Stimulated activated CD8-positive, alpha-beta memory T cell treated with anti-CD3 and anti-CD28 coated beads, Interleukin-7, amount 100 ng/mL, for 1 hour (primary cell): ENCODE results near the gene SAG.
"Not testable (repeated sequence)": the region's sequence is repeated elsewhere in the genome, so short reads cannot be mapped to it uniquely, and the experiment has no call there.

Source experiments
- DNase-seq, 2 donors: peaks; one replicate each; pipeline ENCODE4 v3.0.0-alpha.2; 2020; ENCODE audit warnings: low read depth in 2 of 2

The SAG gene

GRCh38 chr2:233355916-233356315 lies 48.3 kb downstream of the SAG start:
- DNase-seq, result no peak

DNA sequence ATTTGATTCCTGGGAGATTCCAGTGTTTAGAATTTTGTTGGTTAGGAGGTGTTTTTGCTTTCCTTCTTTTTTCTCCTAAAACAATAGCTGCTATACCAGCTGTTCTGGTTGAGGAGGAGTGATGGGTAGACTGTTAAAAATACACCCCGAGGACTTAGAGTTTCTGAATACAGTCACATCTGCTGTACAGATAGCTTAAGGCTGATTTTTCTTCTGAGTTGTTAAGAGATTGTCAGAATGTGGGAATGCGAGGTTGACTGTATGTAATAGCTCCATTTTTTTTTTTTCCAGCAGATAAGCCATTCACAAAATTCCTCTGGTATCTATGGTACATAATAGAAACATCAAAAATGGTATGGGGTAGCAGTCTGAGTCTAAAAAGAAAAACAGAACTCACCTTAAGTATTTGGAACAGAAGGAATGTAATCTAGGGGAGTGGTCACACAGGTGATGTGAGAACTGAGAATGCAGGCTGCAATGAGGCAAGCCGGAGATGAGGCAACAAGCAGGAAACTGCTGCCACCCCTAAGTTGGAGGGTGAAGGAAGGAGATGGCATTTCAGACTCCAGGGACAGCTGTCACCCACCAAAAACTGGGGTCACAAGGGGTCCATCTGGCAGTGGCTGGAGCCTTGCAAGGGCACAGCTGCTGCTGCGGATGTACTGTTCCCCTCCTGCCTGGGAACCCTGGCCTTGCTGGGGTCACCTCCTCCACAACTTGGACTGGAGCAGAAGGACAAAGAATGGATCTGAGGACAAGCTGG lies 49.1 kb downstream of the SAG start:
- DNase-seq, result no peak

DNA sequence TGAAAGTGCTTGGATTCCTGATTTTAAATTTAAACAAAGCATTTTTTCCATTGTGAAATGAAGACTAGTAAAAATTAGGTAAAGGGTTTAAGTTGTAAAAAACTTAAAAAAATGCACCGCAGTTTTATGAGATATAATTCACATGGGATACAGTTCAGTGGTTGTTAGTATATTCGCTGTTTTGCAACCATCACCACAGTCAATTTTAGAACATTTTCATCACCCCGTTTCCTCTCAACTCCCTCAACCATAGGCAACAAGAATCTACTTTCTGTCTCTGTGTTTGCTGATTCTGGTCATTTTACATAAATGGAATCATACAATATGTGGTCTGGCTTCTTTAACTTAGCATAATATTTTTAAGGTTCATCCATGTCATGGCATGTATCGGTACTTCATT lies 50.7 kb downstream of the SAG start:
- DNase-seq, result no peak

DNA sequence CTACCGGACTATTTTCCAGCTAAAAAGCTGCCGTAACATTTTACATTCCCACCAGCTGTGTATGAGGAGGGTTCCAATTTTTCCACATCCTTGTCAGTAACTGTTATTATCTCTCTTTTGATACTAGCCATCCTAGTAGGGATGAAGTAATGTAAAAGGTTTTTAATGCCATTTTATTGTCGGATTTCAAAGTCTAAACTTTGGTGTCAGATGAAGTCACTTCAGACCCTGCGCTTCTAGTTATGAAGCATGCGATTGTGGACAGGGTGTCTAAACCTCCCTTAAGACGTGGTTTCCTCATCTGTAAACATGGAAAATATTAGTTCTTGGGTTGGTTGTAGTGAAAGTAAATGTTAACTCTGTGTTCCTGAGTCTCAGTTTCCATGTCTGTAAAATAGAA lies 51.3 kb downstream of the SAG start:
- no peak for DNase-seq

GRCh38 chr2:233359823-233360222 lies 52.2 kb downstream of the SAG start:
- no peak for DNase-seq

DNA sequence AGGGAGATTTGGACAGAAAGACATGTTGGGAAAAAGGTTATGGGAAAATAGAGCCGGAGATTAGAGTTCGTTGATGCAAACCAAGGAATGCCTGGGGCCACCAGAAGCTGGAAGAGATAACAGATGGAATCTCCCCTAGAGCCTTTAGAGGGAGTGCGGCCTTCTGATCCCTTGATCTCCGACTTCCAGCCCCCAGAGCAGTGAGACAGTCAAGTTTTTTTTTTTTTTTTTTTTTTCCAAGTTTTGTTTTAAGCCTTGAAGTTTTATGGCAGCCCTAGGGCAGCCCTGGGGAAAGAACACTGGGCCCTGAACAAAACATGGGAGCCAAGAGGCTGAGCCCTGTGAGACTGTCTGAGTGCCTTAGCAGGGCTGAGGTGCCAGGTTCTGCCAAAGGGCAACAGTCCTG lies 53.2 kb downstream of the SAG start:
- no peak for DNase-seq

- no peak for DNase-seq
Observed at GRCh38 chr2:233361297-233361696, 53.7 kb downstream of the SAG start.

DNA sequence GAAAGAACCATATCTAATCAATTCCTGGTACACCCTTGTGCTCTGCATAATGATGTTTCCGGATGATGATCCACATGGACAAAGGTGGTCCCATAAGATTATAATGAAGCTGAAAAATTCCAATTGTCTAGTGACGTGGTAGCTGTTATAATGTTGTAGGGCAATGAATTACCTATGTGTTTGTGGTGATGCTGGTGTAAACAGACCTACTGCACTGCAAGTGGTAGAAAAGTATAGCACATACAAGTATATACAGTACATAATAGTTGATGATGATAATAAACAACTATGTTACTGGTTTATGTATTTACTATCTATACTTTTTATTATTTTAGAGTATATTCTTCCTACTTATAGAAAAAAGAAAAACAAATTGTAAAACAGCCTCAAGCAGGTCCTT lies 55.1 kb downstream of the SAG start:
- DNase-seq, result no peak

DNA sequence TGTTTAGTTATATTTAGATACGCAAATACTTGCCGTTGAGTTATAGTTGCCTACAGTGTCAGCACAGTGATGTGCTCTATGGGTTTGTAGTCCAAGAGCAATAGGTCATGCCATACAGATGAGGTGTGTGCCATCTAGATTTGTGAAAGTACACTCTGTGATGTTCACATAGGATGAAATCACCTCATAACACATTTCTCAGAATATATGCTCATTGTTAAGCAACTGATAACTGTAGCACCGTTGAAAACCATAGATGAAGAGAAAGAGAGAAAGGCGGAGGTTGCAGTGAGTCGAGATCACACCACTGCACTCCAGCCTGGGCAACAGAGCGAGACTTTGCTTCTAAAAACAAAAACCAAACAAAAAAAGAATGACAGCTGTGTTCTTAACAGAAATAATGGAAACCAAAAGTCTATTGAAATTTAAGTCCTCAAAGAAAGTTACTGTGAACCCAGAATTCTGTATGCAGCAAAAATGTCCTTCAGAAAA lies 56.2 kb downstream of the SAG start:
- DNase-seq, result no peak

GRCh38 chr2:233365861-233366520 lies 58.4 kb downstream of the SAG start:
- no peak for DNase-seq

GRCh38 chr2:233367586-233367985 lies 60.0 kb downstream of the SAG start:
- no peak for DNase-seq

DNA sequence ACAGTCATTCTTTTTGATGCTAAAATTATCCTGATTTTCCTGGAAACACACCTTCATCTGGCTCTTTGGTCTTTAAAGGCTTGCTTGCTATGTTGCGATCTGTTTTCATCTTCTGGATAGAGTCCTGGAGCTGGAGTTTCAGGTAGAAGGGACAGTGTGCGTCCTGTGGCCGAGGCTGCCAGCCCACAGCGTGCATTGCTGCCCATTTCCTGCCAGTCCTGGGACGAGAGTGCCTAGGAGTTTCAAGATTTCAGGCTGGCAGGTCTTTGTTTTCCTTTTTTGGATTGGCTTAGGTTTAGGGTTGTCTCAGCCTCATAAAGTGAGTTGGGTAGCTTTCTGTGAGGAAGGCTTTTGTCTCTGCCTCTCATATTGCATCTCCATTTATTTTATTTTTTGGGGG lies 61.1 kb downstream of the SAG start:
- DNase-seq, result no peak

DNA sequence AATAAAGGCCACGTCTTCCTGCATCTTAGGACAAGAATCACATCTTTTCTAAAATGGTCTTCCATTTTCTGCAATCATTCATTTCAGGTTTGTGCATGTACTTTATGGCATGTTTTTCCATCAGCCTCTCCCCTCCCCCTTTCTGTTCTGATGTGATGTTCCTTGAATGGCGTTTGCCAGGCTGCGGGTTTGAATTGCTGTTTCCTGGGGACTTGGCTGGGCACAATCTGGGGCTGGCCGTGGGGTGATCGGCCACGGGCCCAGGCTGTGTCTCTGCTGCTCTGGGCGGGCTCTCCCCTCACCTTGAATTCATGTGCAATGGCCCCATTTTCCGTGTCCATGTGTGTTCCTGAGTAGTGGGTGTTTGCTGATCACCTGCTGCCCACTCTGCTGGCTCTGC lies 61.8 kb downstream of the SAG start:
- DNase-seq, result no peak

- no peak for DNase-seq
Observed at GRCh38 chr2:233369897-233370685, 62.5 kb downstream of the SAG start.

DNA sequence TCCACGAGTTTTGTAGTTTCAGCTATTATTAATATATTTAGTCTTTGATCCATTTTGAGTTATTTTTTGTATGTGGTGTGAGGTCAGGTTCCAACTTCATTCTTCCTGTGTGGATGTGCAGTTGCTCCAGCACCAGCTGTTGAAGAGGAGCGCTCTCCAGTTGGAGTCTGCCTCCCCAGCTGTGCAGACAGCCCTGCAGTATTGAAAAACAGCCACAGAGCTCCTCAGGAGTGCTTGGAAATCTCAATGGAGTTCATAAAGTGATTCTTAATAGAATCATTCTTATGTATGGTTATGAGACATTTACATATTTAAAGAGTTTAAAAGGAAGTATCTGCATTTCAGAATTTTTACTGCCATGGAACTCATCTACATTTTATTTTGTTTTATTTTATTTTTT lies 64.0 kb downstream of the SAG start:
- no peak for DNase-seq

DNA sequence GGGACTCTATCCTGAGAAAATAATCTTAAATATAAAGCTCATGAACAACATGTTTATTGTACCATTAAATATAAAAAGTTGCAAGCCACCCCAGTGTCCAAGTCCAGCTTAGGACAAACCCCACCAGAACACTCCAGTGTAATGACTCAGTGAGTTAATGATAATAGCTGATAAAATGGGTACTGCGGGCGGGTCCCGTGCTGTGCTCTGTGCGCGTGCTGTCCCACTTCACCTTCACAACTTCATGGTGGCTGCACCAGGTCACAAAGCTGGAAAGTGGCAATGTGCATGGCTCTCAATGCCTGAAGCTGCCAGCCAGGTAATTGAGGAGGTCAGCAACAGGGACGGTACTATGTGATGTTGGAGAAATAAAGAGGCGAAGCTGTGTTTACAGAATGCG lies 65.2 kb downstream of the SAG start:
- DNase-seq, result no peak

DNA sequence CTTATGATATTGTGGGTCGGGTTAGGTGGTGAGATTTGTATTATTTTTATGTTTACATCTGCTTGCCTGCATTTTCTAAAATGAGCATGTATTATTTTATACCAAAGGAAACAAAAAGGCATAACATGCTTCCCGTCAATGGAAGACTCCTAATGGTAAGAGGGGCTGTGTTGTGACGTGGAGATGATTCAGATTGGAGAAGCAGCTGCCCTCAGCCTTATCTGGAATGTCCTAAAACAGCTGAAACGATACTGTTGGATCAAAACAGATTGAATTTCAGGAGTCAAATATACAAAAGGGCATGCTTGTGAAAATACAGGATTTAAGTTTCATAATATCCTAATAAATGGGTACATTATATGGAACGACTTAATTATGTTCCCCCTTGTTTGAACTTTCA lies 65.7 kb downstream of the SAG start:
- DNase-seq, result no peak

DNA sequence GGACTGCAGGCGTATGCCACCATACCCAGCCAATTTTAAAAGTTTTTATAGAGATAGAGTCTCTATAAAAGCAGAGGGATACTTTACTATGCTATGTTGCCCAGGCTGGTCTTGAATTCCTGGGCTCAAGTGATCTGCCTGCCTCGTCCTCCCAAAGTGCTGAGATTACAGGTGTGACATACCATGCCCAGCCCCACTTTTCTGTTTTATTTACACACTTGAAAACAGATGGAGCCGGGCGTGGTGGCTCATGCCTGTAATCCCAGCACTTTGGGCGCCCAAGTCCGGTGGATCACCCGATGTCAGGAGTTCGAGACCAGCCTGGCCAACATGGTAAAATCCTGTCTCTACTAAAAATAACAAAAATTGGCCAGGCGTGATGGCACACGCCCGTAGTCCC lies 67.2 kb downstream of the SAG start:
- not testable (repeated sequence) for DNase-seq

DNA sequence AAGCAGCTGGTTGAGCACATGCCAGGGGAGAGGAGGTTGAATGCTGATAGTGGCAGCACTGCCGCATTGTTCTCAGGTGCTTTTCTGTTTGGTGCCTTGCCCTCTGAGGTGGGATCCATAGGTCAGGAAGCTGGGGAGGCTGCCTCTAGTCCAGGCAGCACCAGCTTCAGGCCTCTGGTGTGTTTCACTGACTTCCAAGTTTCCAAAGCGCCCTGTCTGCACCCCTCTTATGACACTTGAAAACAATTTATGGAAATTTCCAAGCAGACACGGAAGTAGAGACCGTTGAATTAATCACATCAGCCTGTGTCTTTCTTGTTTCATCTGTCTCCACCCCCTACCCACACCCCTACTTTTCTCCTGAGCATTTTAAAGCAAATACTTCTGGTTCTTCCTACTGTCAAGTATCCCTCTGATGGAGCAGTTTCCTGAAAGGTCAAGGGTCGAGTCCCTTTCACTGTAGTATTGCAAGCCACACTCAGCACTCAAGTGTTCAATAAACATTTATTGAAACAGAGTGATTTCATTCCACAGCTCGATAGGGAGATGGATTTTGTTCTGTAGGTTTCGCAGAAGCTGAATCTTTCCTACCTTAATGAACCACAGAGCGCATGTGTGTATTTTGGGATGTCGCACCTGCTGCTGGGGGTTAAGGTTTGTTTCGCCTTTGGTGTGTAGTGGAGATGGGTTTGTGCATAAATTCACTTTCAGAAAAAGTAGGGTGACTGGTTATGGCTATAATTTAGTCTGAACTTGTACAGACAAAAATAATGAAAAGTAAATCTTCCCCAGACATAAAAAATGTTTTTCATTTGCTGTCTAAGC lies 68.1 kb downstream of the SAG start:
- DNase-seq, result no peak

DNA sequence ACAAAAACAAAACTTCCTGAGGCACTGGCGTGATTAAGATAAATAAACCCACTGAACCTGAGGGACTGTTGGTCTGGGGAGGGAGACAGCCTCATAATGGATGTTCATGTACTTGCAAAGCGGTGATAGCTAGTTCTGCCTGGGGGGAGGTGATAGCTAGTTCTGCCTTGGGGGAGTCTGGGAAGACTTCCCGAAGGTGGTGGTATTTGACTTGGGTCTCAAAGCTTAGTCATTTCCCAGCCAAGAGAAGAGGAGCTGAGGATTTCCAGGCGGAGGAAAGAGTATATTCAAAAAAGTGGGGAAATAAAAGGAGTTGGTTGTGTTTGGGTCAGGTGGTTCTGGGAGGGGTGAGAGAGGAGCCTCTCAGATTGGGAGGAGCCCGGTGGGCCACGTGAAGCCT lies 71.4 kb downstream of the SAG start:
- DNase-seq, result no peak

DNA sequence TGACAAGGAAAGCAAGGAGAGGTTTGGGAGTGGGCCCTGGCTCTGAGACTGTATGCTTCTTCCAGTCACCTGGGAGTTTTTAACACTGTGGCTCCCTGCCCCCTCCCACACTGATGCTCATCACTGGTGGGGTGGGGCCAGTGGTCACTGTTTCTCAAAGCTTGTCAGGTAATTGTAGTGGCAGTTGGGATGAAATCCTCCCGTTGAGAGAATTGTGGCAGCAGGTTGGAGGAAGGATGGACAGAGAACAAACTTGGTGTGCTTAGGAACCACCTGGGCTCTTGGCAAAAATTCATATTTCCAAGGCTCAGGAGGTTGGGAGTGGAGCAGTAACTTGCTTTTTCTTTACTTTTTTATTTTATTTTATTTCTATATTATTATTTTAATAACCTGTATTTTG lies 71.8 kb downstream of the SAG start:
- no peak for DNase-seq
